G401.6 (cell line): ENCODE data around the gene CREG2.

ENCODE experiments used
- FAIRE-seq: peaks from 2 replicates; lab custom pipeline; 2012; peaks lifted over from hg19 to GRCh38; lab: Jason Lieb, UNC

Gene CREG2, protein sequence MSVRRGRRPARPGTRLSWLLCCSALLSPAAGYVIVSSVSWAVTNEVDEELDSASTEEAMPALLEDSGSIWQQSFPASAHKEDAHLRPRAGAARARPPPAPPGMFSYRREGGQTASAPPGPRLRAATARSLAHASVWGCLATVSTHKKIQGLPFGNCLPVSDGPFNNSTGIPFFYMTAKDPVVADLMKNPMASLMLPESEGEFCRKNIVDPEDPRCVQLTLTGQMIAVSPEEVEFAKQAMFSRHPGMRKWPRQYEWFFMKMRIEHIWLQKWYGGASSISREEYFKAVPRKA

DNA sequence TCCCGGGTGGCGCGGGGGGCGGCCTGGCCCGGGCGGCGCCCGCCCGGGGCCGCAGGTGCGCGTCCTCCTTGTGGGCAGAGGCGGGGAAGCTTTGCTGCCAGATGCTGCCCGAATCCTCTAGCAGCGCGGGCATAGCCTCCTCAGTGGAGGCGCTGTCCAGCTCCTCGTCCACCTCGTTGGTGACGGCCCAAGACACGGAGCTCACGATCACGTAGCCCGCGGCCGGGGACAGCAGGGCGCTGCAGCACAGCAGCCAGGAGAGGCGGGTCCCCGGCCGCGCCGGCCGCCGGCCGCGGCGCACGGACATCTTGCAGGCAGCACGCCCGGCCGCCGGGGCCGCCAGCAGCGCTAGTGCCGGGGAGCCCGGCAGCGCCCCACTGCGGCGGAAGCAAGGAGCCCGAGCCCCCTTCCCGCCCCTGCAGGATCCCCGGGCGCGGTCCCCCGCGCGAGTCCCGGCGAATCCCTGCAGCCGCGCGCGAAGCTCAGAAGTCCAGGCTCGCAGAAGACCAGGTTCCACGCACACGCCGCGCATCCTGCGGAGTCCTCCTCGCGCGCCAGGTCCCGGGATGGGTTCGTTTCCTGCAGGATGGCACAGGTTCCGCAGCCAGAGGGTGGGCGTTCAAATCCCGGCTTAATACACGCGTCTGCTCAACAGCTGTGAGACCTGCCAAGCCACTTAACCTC is at the start of gene CREG2:
Gene CREG2, minus strand, starts transcription at position 353 of the 684 bp plus-strand sequence. Its CDS starts 46 bp downstream, at position 307.
- no peak for FAIRE-seq

DNA sequence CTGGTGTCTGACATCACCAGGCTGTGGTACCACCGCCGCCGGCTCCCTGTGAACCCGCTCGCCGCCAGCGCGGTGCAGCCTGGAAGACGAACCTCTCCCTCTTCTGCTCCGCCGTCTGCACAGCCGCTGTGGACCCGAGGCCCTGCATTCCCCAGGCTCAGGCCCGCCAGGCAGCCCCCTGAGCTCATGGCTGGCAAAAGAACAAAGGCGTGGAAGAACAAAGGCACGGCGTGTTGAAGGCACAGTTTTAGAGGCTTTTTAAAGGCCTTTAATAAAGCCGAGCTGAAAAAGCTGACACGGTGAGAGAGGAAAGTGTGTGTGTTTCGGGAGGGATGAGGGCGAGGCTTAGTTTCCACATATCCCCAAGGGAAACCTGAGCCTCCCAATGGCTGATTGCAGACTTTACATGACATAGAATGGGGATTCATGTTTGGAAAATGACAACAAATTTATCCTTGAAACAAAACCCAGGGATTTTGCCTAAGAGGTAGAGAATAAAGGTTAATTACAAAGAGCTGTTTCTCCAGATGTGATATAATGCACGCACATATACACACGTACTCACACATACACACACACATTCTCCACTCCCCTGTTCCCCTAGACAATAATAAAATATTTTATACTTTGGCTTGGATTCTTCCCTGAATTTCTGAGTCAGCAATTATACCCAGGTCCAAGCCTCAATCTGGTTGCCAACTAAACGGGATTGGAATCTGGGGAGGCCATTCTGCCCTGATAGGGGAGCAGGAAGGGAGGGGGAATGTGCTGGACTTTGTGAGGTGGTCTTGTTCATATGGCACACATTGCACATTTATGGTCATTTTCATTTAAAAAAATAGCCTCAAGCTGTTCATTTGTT is 47.9 kb upstream of the CREG2 start:
- FAIRE-seq, result no peak

DNA sequence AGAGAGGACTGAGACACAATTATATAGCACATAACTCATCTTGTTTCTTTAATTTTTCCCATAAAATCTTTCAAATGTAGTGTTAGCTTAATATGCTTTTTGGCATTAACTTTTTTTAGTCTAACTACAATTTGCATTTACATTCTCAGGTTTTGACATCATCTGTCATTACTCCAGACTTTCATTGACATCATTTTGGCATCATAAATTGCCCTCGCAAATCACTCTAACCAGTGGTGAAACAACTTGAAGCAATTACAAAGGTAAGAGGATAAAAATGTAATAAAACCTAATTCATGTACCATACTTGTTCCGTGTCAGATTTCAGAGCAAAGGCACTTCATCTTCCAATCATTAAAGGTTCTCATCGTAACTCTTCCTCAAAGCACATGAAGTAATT is 46.2 kb upstream of the CREG2 start:
- no peak for FAIRE-seq

DNA sequence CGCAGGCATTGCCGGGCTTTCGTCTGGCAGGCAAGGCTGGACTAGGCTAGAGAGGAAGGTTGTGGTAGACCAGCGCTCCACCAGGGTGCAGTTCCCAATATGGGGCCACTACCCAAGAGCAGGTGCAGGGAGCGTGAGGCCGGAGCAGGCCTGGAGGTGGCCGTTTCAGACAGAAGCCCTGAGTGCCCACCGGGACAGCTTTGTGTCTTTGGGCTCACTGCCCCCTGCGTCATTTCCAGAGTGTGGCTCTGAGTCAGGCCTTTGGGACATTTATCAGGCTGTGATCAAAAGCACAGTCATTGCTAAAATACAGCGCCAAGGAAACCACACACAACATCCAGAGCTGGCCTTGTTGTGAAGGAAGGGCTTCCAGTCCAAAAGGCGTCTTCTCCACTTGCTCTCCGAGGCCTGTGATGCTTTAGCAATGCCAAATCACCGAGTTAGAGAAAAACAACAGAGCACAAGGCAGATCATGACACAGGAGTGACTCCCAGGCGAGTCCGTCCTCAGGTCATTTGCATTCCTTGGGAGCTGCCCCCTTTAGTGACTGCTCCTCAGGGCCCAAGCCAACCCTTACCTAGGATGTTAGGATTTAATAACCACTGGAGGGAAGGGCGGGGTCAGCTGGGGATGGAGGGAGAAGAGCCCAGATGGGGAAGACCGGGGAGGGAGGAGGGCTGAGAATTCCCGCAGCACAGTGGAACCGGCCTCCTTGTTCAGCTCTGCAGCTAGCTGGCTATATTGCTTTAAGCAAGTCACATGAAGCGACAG is 45.3 kb upstream of the CREG2 start:
- FAIRE-seq, result no peak

DNA sequence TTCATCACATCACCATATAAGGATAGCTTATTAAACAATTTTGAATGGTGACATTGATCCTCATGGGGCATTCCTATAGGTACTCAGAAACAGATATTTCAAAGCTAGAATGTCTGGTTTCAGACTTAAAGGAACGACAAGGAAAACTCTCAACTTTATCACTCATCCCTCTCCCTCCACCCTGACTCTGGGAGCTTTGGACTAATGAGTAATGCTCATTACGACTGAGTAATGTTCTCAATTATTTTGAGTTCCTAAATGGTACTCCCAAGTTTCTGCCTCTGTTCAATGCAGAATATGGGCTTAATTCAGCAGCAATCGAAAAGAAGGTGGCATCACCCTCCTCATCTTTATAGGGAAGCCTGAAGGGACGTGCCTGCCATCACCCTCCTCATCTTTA is 44.2 kb upstream of the CREG2 start:
- no peak for FAIRE-seq

DNA sequence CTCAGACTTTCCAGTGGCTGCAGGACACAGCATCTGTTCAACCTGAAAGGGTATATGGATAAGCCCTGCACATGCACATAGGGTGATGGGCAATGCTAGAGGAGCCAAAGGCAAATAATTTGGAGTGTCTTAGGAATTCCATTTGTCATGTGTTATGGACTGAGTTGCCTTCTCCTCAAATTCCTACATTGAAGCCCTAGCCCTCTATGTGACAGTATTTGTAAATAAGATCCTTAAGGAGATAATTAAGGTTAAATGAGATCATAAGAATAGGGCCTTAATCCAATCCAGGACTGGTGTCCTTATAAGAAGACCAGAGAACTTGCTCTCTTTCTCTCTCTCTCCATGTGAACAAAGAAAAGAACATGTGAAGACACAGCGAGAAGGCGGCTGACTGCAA is 42.9 kb upstream of the CREG2 start:
- no peak for FAIRE-seq

DNA sequence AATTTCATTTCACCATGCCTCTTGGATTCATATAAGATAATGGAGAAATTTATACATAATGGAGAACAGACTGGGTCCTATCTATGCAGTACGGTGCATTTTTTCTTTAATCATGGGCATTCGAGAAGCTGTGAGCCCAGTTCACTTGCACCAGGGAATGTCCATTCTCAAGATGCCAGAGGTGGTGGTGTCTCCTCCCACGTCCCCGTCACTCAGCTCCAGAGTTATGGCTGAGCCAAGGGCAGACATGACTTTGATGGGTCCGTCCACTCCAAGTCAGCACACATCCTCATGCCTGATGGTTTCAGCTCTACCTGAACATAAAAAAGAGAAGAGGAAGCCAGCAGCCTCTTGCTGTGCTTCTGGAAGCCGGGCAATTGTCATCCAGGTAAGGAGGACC is 42.1 kb upstream of the CREG2 start:
- no peak for FAIRE-seq

DNA sequence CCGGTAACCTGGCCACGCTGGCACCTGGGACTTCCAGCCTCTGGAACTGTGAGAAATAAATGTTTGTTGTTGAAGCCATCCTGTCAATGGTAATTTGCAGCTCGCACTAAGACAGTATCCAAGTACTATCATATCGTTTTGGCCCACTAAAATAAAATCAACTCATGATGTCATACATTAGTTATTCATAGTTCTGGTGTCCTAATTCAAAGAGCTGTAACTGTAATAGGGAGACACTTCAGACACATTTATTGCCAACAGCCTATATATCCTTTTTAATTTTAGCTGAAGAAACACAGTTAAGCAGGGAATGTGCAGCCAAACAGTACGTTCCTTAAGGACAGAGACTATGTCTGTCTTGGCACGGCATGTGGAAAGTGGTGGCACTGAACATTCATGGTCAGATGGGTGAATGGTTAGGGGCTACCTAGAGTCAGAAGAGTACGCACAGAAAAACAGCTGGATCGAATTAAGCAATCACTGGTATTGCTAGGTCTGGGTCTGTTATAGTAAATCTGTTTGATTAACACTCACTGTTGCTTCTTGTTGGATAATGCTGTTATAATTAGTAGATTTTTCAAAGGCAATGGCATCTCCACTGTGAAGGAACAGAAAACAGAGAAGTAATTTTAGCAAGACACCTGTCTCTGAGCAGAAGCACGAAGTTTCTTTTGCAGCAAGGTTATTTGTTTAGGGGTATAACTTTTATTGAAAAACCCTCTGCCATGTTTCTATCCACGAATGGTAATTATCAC is 41.3 kb upstream of the CREG2 start:
- no peak for FAIRE-seq

DNA sequence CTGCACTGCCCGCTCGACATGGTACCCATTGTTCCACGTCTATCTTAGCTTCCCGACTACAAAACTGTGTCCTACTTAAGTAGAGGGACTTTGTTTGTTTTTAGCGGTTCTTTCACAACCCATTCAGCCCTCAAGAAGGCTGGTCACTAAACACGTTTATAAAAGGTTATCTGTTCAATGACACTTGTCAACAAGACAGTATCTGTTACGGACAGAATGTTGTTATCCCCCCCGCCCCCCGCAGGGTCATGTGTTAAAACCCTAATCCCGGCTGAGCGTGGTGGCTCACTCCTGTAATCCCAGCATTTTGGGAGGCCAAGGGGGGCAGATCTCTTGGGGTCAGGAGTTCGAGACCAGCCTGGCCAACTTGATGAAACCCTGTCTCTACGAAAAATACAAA is 40.4 kb upstream of the CREG2 start:
- FAIRE-seq, result no peak

DNA sequence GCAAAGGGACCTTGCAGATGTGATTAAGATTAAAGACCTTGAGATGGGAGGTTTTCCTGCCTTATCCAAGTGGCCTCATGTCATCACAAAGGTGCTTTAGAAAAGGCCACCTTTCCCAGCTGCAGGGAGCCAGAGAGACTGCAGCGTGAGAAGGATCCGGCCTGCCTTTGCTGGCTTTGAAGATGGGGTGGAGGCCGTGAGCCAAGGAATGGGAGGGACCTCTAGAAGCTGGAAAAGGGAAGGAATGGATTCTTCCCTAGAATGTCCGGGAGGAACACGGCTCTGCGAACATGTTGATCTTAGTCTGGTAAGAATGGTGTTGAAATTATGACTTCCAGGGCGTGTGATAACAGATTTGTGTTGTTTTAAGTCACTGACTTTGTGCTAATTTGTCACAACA is 39.9 kb upstream of the CREG2 start:
- no peak for FAIRE-seq

DNA sequence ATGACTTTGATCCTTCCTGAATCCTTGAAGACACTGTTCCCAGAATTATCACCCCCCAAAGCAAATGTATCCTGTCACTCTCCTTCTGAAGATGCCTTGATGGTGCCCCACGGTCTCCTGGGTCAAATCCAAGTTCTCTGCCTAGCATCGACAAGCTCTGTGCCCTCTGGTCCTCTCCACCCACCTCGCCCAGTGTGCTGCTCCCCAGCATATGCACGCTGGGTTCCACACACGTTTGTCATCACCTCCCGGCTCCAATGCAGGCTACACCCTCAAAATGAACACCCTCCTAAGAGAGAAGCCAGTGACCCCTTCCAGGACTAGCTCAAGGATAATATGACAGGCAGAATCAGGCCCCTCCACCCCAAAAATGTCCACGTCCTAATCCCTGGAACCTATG is 39.5 kb upstream of the CREG2 start:
- FAIRE-seq, result no peak

DNA sequence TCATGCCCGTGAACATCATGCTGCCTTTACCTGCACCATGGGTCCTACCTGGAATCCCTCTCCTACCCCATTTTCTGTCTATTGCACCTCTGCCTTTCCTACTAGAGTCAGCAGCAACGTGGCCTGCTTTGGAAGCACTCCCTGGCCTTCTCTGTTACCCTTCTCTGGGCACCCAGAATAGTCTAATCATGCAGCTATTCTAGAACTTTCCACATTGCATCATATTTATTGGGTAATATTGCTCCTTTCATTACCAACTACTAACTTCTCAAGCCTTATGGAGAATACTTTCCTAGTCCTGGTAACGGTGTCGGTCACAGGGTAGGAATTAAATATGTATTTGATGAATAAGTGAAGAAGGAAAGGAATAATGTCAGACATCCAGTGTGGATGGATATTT is 33.3 kb upstream of the CREG2 start:
- no peak for FAIRE-seq

DNA sequence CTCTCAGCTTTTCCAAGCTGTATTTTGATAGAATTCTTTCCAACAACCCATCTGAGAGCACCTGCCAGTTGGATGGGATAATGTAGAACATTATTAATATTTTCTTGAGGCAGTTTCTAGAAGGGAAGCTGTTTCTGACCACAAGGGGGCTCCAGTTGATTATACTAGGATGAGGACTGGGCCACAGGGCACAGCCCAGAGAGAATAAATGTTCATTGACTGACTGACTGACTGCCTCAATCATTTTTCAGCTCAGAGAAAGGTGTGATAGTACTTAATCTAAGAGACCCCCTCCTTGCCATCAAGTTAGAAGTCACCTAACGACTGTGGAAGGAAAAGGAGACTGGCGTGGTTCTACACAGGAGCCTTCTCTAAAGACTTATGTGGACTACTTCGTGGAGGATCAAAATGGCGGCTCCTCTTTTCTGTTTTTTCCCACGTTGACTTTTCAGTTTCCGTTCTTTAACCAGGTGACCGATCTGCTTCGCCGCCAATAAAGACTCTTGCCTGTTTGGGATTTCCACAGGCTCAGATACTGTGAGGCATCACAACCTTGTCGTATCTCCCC is 31.9 kb upstream of the CREG2 start:
- FAIRE-seq, result no peak

DNA sequence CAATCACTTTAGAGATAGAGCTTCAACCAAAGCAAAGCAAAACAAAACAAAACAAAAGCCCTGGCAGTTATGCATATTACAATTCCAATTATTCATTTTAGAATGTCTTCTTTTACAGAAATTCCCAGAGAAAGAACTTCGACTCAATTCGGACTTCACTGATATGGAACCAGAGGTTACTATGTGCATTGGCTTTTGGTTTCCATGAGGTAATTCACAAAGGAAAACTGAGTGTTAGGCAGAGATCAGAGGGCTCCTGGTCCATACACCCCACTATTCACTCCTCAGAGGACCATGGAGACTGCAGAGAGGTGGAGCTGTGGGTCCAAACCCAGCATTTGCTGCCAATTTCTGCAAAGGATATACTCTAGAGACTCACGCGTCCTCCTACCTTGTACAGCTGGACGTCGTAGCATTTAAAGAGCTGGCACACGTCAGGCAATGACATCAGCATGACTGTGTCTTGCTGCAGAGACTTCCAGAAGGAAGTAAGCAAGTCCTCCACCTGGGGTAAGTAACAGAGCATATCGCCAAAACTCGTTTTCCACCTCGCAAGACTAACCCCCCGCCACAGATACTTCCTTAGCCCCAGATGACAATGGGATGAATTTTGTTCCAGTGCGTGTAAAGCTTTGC is 31.3 kb upstream of the CREG2 start:
- no peak for FAIRE-seq

DNA sequence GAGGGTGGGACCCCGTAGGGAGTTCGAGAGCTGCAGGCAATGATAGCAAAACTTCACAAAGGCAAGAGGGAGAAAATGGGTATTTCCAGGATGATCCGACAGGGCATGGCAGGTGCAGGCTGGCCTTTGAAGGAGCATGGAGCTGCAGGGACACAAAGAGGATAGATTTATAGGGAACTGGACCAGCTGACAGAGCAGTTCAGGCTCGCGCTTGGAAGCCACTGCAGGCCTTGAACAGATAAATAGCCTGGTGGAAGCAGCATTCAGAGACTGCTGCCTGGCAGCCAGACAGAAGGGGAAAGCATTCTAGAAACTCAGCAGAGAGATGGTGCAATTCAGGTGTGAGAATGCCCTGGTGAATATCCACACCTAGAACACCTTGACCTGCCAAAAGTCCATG is 29.3 kb upstream of the CREG2 start:
- no peak for FAIRE-seq

DNA sequence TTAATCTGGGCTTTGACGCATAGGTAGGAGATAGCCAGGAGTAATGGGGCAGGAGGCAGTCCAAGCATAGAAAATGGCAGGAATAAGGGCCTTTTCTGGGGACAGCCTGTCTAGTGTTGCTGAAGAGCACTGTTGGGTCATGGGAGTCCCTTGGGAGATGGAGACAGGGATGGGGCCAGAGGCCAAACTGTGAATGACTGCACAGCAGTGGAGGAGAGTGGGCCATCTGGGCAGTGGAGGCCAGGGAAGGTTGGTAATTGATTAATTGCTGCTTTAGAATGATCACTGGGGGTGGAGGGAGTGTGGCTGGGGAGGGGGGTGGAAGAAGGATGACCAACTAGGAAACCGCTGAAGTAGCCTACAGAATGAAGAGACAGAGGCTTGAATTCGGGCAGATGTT is 28.6 kb upstream of the CREG2 start:
- no peak for FAIRE-seq

DNA sequence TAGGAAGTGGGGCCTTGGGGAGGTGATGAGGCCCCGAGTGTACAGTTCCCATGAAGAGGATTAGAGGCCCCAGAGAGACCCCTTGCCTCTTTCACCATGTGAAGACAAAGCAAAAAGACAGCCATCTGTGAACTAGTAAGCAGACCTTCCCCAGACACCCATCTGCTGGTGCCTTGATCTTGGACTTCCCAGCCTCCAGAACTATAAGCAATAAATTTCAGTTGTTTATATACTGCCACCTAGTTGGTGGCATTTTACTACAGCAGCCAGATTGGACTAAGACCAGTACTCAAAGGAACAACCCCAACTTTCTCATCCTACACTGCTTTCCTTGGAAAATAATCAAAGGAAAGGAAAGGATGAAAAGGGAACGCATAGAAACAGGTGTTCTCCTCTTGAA is 27.9 kb upstream of the CREG2 start:
- FAIRE-seq, result no peak

DNA sequence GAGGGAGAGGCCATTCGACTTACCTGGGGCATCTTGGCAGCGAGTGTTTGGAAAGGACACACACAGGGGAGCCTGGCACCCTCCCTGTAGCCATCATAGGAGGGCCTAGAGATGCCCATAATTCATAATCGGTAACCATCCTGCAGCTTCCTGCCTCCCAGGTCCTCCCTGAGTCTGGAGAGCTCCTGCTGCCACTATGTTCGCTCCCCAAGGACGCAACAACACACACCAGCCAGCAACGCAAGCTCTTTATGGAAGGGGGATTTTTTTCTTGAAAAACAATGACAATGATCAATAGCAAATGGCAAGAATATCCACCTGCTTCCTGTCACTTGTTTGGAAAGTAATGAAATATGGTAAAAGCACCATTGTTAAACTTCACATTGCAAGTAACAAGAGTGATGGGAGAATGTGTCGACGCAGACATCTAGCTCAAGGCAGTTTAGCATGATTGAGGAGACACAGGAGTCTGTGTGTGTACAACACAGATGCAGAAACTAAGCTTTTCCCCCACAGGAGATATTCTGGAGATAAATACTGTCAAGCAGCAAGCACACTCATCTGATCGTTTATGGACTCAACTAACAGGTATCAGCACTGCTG is 24.9 kb upstream of the CREG2 start:
- no peak for FAIRE-seq

DNA sequence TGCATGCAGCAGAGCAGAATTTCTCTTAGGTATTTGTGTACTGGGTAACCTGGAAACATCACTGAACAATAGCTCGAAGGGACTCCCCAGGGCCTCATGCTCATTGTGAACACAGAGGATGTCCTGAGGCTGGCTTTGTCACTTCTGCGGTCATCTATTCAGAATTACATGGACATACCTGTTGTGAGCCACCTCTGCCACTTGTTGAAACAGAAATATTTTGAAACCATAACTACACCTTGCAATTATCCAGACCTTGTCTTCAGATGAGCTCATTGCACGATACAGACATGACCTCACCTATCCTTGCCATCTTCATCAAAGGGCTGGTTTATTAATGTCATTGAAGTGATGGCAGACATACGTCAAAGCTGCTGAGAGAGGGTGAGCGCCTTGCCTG is 23.4 kb upstream of the CREG2 start:
- FAIRE-seq, result no peak

DNA sequence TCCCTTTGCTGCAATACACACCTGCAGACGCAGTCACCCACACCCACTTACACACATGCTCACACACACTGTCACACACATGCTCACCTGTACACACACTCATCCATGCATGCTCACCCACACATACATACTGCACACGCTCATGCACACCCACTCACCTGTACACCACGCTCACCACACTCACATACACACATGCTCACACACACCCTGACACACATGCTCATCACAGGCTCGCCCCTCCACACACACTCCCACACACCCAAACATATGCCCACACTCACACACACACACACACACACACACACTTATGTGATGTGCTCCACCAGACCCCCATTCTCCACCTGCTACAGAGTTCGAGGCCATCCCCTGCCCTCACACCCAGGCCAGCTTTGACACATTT is 22.8 kb upstream of the CREG2 start:
- FAIRE-seq, result no peak

DNA sequence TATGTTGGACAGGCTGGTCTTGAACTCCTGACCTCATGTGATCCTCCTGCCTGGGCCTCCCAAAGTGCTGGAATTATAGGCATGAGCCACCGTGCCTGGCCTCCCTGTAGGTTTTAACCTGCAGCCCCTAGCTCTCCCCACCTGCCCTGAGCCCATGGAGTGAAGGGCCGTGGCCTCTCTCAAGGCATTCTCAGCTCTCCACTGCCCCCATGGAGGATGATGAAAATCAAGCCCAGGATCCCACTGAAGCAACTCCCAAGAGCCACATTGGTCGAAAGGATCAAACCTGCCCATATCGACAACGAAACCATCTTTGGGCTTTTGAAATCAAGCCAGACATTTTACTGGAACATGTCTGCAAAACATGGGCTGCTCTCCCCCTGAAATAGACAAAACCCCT is 22.4 kb upstream of the CREG2 start:
- FAIRE-seq, result no peak
